ENCODE measurements around the gene LPO.

The LPO gene

GRCh38 chr17:58291246-58291645 is 52.9 kb downstream of the LPO start:
- no peak for DNase-seq (ENCODE audit: low read depth)
- TF ChIP-seq CTCF (IDR thresholded peaks at IDR 0.05; ENCODE audit: insufficient read depth, low read depth, low read length, missing control alignments): no peak
- H3K4me3 ChIP-seq (ENCODE audit: low read length): no peak overlapping the region

GRCh38 chr17:58294034-58294433 is 55.6 kb downstream of the LPO start:
- no peak for DNase-seq (ENCODE audit: low read depth)
- no peak overlapping the region for H3K4me3 ChIP-seq (ENCODE audit: low read length)
- no peak for TF ChIP-seq CTCF (IDR thresholded peaks at IDR 0.05; ENCODE audit: insufficient read depth, low read depth, low read length, missing control alignments)

GRCh38 chr17:58300336-58300735 is 62.0 kb downstream of the LPO start:
- no peak overlapping the region for H3K4me3 ChIP-seq (ENCODE audit: low read length)
- TF ChIP-seq CTCF (IDR thresholded peaks at IDR 0.05; ENCODE audit: insufficient read depth, low read depth, low read length, missing control alignments): no peak
- no peak for DNase-seq (ENCODE audit: low read depth)

GRCh38 chr17:58301504-58302150 is 63.2 kb downstream of the LPO start:
- no peak for TF ChIP-seq CTCF (IDR thresholded peaks at IDR 0.05; ENCODE audit: insufficient read depth, low read depth, low read length, missing control alignments)
- H3K4me3 ChIP-seq (ENCODE audit: low read length): no peak overlapping the region
- no peak for DNase-seq (ENCODE audit: low read depth)

GRCh38 chr17:58302171-58302918 is 64.0 kb downstream of the LPO start:
- no peak overlapping the region for H3K4me3 ChIP-seq (ENCODE audit: low read length)
- no peak for DNase-seq (ENCODE audit: low read depth)
- no peak for TF ChIP-seq CTCF (IDR thresholded peaks at IDR 0.05; ENCODE audit: insufficient read depth, low read depth, low read length, missing control alignments)

- no peak for DNase-seq (ENCODE audit: low read depth)
- no peak overlapping the region for H3K4me3 ChIP-seq (ENCODE audit: low read length)
- no peak for TF ChIP-seq CTCF (IDR thresholded peaks at IDR 0.05; ENCODE audit: insufficient read depth, low read depth, low read length, missing control alignments)
Observed at GRCh38 chr17:58302919-58303585, 64.7 kb downstream of the LPO start.

Measured in epithelial cell of esophagus (primary cell).